Spleen (tissue), 11 donors: ENCODE measurements around the gene HSF2BP. TPM values are rescaled to one million over a fixed set of nuclear protein-coding genes. Genes with fewer than 3 reads are reported as not detected.

Experiments
- DNase-seq: peaks from one replicate; pipeline ENCODE4 v3.0.0-alpha.2; 2020
- H3K27ac ChIP-seq, 8 donors: fragments of 200-600 bp; sonication (generic) in 7 of 8; 1 replicate in 4 of 8; 2 replicates in 4 of 8; pipeline versions ENCODE4 v1.5.0 to v1.8.0; 2016 to 2021; ENCODE audit warnings: inconsistent platforms in 4 of 8, mild to moderate bottlenecking in 4 of 8, moderate library complexity in 1 of 8
- H3K27me3 ChIP-seq, 7 donors: fragments of 200-600 bp; sonication (generic) in 6 of 7; replicated peaks in 1 of 7; 1 replicate in 4 of 7; 2 replicates in 3 of 7; pipeline versions ENCODE4 v1.5.0 to v1.8.0; 2016 to 2021; ENCODE audit warnings: inconsistent platforms in 3 of 7, mild to moderate bottlenecking in 1 of 7
- H3K36me3 ChIP-seq, 6 donors: fragments of 200-600 bp; sonication (generic) in 5 of 6; 1 replicate in 4 of 6; 2 replicates in 2 of 6; pipeline versions ENCODE4 v1.5.0 to v1.8.0; 2016 to 2021; ENCODE audit warnings: inconsistent platforms in 2 of 6
- H3K4me1 ChIP-seq, 6 donors: fragments of 200-600 bp; sonication (generic) in 5 of 6; 1 replicate in 3 of 6; 2 replicates in 3 of 6; pipeline versions ENCODE4 v1.5.0 to v1.8.0; 2016 to 2021; ENCODE audit warnings: inconsistent platforms in 3 of 6
- H3K4me3 ChIP-seq, 8 donors: fragments of 200-600 bp; sonication (generic) in 7 of 8; 1 replicate in 4 of 8; 2 replicates in 4 of 8; pipeline versions ENCODE4 v1.5.0 to v1.8.0; 2016 to 2021; ENCODE audit warnings: inconsistent platforms in 4 of 8, mild to moderate bottlenecking in 4 of 8, moderate library complexity in 2 of 8
- H3K9me3 ChIP-seq, 8 donors: fragments of 200-600 bp; sonication (generic) in 7 of 8; 1 replicate in 4 of 8; 2 replicates in 4 of 8; pipeline versions ENCODE4 v1.5.0 to v1.8.0; 2016 to 2021; ENCODE audit warnings: inconsistent platforms in 4 of 8
- CTCF ChIP-seq, 11 experiments: fragments of 200-600 bp in 7 of 11; fragments of 450-650 bp in 4 of 11; sonication (generic) in 4 of 11; IDR thresholded peaks in 8 of 11; conservative IDR thresholded peaks in 3 of 11; 1 replicate in 7 of 11; 2 replicates in 4 of 11; pipeline versions ENCODE4 v1.4.0 to v1.8.0; 2016 to 2021; ENCODE audit warnings: antibody characterized with exemption in 11 of 11, inconsistent platforms in 4 of 11, mild to moderate bottlenecking in 1 of 11
- POLR2A ChIP-seq, 3 donors: fragments of 450-650 bp; IDR thresholded peaks; one replicate each; pipeline ENCODE4 v1.5.1; 2017; ENCODE audit warnings: antibody characterized with exemption in 3 of 3, mild to moderate bottlenecking in 1 of 3
- POLR2AphosphoS5 ChIP-seq, 3 donors: sonication (generic); formaldehyde crosslinking; IDR thresholded peaks; one replicate each; pipeline ENCODE4 v1.5.1; 2017; ENCODE audit warnings: antibody characterized with exemption in 3 of 3
- WGBS, 5 donors: extraction: QIAGEN DNeasy Blood & Tissue Kit in 3 of 5; methylation state at CpG; one replicate each; pipeline versions ENCODE4 v1.1.5 to v1.1.7; 2013 to 2018; 5-methylcytosine and 5-hydroxymethylcytosine counted together
- intact Hi-C: fragments of 100-400 bp; cut with DNase I; formaldehyde crosslinking; loops from one replicate; pipeline ENCODE4 v1.15.0; 2023; ENCODE audit warnings: low total_unique reads
- polyA plus RNA-seq, 3 donors: library from polyadenylated mRNA; stranded (reverse); fragments of 200-250 nt; gene quantifications; one replicate each; pipeline ENCODE4 v1.2.1, GENCODE V29; 2013
- total RNA-seq, 7 donors: library from RNA; depleted of rRNA in 3 of 7; stranded (reverse); fragments of >200 nt in 3 of 7; fragmentation: NEBNext Ultra II Directional in 4 of 7; extraction: Animal tissue kit (Norgen Biotek cat#: 25700) in 4 of 7; gene quantifications; one replicate each; pipeline versions ENCODE4 v1.1.0 to v1.2.1, GENCODE V29; 2016 to 2021
- donor health status: healthy with polysubstance abuse.
- donor health status: DM: no; HTN: no; CAD: no; lungs with moderate emphysema.
- donor health status: DM: no; HTN: no; CAD: no.
- donor health status: Bipolar disorder and iron deficiency.
- donor health status: healthy.
- donor health status: DM: no; HTN: no; CAD: no.
- donor health status: DM: yes; HTN: yes; CAD: no.

Gene HSF2BP
- total and polyA plus RNA-seq, 10 donors: 0.13 to 1.9 (median 0.41) TPM; not detected in 2

DNA sequence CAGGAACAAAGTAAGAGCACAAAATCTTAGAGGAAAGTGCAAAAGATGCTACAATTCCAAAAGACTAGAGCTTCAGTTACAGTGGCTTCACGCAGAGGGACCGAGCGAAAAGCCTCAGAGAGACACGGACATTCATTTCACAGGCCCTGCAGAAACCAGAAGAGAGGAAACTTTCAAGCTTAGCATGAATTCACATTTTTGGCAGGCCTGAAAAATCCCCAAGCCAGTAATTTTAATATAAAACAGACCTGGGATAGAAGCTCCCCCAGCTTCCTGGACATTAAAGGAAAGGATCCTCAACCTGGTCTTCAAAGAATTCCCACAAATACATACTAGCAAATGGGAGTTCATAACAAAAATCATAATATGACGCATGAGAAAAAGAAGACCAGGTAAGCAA, 66.2 kb downstream of the HSF2BP start:
- WGBS, 5 donors: 87 to 95% (median 90%) methylated on average over 5 of the region's 5 CpGs
- no peaks in the 10 kb centered on the region for H3K36me3 ChIP-seq
- no peaks in the 10 kb centered on the region for H3K9me3 ChIP-seq
- H3K27ac ChIP-seq: no peak overlapping the region
- TF ChIP-seq POLR2A (IDR thresholded peaks at IDR 0.05) (no peak), CTCF (IDR thresholded peaks at IDR 0.05 in 8 of 11, conservative IDR thresholded peaks at IDR 0.05 in 3 of 11) (no peak), POLR2AphosphoS5 (IDR thresholded peaks at IDR 0.05) (no peak)
- no peak overlapping the region for H3K4me3 ChIP-seq
- intact Hi-C loops: no loop called here
- H3K27me3 ChIP-seq: peaks cover 0 to 4% (median 0%) of the 10 kb centered on the region in 7 donors
- no peak for DNase-seq
- H3K4me1 ChIP-seq: no peaks in the 10 kb centered on the region

DNA sequence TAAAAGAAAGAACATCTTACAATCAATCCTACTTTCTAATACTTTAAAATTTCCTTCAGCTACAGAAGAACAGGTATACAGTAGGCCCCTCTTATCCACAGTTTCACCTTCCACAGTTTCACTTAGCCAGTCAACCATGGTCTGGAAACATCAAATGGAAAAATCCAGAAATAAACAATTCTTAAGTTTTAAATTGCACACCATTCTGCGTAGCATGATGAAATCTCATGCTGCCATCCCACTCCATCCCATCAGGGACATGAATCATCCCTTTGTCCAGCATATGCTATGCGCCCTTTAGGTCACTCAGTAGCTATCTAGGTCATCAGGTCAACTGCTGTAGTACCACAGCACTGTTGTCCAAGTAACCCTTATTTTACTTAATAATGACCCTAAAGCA, 67.7 kb downstream of the HSF2BP start:
- H3K9me3 ChIP-seq: no peaks in the 10 kb centered on the region
- TF ChIP-seq CTCF (IDR thresholded peaks at IDR 0.05 in 8 of 11, conservative IDR thresholded peaks at IDR 0.05 in 3 of 11) (no peak), POLR2A (IDR thresholded peaks at IDR 0.05) (no peak), POLR2AphosphoS5 (IDR thresholded peaks at IDR 0.05) (no peak)
- H3K27me3 ChIP-seq: peaks cover 0 to 6% (median 0%) of the 10 kb centered on the region in 7 donors
- H3K36me3 ChIP-seq: no peaks in the 10 kb centered on the region
- peaks cover 0 to 4% (median under 1%) of the 10 kb centered on the region in 6 donors for H3K4me1 ChIP-seq
- no peak overlapping the region for H3K4me3 ChIP-seq
- WGBS, 5 donors: 84 to 96% (median 92%) methylated on average over 2 of the region's 2 CpGs
- no peak overlapping the region for H3K27ac ChIP-seq
- DNase-seq: no peak
- intact Hi-C loops: no loop called here

DNA sequence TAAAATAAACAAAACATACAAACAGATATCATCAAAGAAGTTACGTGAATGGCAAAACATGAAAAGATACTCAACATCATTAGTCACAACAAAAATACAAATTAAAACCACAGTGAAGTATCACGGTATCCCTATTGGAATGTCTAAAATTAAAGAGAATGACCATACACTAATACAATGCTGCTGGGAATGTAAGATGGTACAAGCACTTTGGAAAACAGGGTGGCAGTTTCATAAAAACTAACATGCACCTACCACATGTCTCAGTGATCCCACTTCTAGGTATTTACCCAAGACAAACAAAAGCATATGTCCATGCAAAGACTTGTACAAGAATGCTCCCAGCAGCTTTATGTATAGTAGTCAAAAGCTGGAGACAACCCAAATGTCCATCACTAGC, 69.1 kb downstream of the HSF2BP start:
- no peaks in the 10 kb centered on the region for H3K36me3 ChIP-seq
- H3K4me3 ChIP-seq: no peak overlapping the region
- no peak overlapping the region for H3K27ac ChIP-seq
- intact Hi-C loops: no loop called here
- peaks cover 0 to 16% (median 5%) of the 10 kb centered on the region in 6 donors for H3K4me1 ChIP-seq
- no peaks in the 10 kb centered on the region for H3K9me3 ChIP-seq
- H3K27me3 ChIP-seq: peaks cover 0 to 6% (median 0%) of the 10 kb centered on the region in 7 donors
- no peak for TF ChIP-seq POLR2A (IDR thresholded peaks at IDR 0.05)
- TF ChIP-seq CTCF (IDR thresholded peaks at IDR 0.05 in 8 of 11, conservative IDR thresholded peaks at IDR 0.05 in 3 of 11): no peak
- TF ChIP-seq POLR2AphosphoS5 (IDR thresholded peaks at IDR 0.05): no peak
- WGBS, 5 donors: 88 to 100% (median 95%) methylated on average over 2 of the region's 2 CpGs
- DNase-seq: no peak

DNA sequence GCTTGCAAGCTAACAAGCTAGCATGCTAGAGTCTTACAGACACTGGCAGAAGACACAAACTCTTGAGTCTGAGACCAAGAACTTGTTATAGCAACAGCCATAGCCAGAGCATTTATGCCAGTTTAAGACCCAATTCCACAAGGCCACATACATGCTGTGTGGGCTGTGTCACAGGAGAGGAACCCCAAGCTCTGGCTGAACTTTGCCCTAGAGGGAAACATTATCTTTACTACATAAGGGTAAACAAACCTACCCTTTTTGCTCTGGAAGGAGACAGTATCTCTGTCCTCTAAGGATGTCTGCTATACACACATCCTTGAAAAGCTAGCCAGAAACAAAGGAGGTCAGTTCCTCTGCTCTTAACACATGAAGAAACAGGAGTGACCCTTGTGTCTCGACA, 70.3 kb downstream of the HSF2BP start:
- H3K4me3 ChIP-seq: no peak overlapping the region
- no peaks in the 10 kb centered on the region for H3K36me3 ChIP-seq
- H3K27ac ChIP-seq: no peak overlapping the region
- H3K4me1 ChIP-seq: peaks cover 0 to 16% (median 5%) of the 10 kb centered on the region in 6 donors
- WGBS, 5 donors: 52 to 91% (median 84%) methylated on average over 1 of the region's 1 CpG
- H3K27me3 ChIP-seq: peaks cover 0 to 6% (median 0%) of the 10 kb centered on the region in 7 donors
- no peak for DNase-seq
- TF ChIP-seq POLR2AphosphoS5 (IDR thresholded peaks at IDR 0.05): no peak
- TF ChIP-seq CTCF (IDR thresholded peaks at IDR 0.05 in 8 of 11, conservative IDR thresholded peaks at IDR 0.05 in 3 of 11): no peak
- TF ChIP-seq POLR2A (IDR thresholded peaks at IDR 0.05): no peak
- intact Hi-C loops: no loop called here
- H3K9me3 ChIP-seq: no peaks in the 10 kb centered on the region
